ENCODE data around the gene MTFR2.

The MTFR2 gene

GRCh38 chr6:136284909-136285308, 34.8 kb upstream of the MTFR2 start:
- TF ChIP-seq CTCF (conservative IDR thresholded peaks at IDR 0.05), result no peak
- H3K27ac ChIP-seq, result no peak overlapping the region

- TF ChIP-seq CTCF (conservative IDR thresholded peaks at IDR 0.05), result no peak
- no peak overlapping the region for H3K27ac ChIP-seq
These were observed 32.8 kb upstream of the MTFR2 start for GRCh38 chr6:136282906-136283305.

- 0 out of 2 replicates have a peak overlapping the region, but pooled peaks have one; percentile 8 for H3K27ac ChIP-seq
- no peak for TF ChIP-seq CTCF (conservative IDR thresholded peaks at IDR 0.05)
These were observed 30.0 kb upstream of the MTFR2 start for GRCh38 chr6:136280032-136280609.

GRCh38 chr6:136274062-136274461, 24.0 kb upstream of the MTFR2 start:
- no peak overlapping the region for H3K27ac ChIP-seq
- no peak for TF ChIP-seq CTCF (conservative IDR thresholded peaks at IDR 0.05)

- no peak overlapping the region for H3K27ac ChIP-seq
- TF ChIP-seq CTCF (conservative IDR thresholded peaks at IDR 0.05), result no peak
These were observed 15.0 kb upstream of the MTFR2 start for GRCh38 chr6:136265101-136265500.

- H3K27ac ChIP-seq, result no peak overlapping the region
- TF ChIP-seq CTCF (conservative IDR thresholded peaks at IDR 0.05), result no peak
These were observed 12.8 kb upstream of the MTFR2 start for GRCh38 chr6:136262940-136263339.

- no peak for TF ChIP-seq CTCF (conservative IDR thresholded peaks at IDR 0.05)
These were observed 4.8 kb upstream of the MTFR2 start for GRCh38 chr6:136254851-136255466.

More at GRCh38 chr6:136254851-136255466, 4.8 kb upstream of the MTFR2 start:
- H3K27ac ChIP-seq, result no peak overlapping the region
